ENCODE measurements around the gene DOCK10. TPM values are rescaled to one million over a fixed set of nuclear protein-coding genes. Genes with fewer than 3 reads are reported as not detected.

Gene DOCK10
- total and polyA plus RNA-seq, 10 of the 15 experiments (the other 5 are each of a cell fraction or from before 2014, with no cell fraction given), result 16.9 to 120 (median 85.5) TPM

DNA sequence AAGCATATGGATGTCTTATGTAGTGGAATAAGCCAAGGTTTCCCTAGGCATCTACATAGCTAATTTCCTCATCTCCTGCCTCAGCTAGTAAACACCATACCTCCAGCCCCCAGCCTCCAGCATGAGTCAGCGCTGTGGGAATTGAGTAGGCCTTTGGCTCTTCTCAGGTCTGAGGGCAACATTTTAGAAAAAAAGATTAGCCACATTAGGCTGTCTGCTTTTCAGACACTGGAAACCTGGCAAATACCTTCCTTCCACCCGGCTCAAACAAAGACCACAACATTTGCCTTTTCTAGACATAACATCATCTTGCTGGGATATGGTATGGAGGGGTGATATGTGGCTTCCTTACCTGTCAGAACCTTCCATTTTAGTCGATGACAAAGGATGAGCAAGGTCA lies 320.0 kb downstream of the DOCK10 start (continued):
- no peak for TF ChIP-seq EP300 (IDR thresholded peaks at IDR 0.05; ENCODE audit: borderline replicate concordance in 1 of 2, control insufficient read depth in 1 of 2, low read depth in 2 of 2, low read length in 2 of 2)

DNA sequence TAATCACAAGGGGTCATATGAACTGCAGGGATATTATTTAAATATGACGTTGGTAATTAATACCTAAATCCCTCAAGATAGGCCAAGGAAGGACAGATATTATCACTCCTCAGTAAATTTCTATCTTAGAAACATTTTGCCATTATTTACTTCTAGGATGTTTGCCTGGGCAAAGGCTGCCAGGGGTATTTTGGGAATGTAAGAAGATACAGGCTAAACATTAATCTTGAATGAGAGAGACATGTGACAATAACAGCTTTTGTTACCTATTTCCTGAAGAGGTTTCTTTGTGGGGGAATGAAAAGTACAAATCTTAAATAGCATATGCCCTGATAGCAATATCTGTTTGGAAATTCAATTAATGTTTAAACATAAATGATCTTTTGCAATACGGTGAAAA lies 325.3 kb downstream of the DOCK10 start:
- in situ Hi-C loops (cut with MboI) (no loop called here), intact Hi-C loops (cut with micrococcal nuclease; ENCODE audit: unreplicated experiment) (no loop called here)
- Histone ChIP-seq H2AFZ (ENCODE audit: control insufficient read depth, low read depth, low read length) (no peak overlapping the region), H3K27me3 (replicated peaks in 1 of 2; ENCODE audit: control insufficient read depth in 2 of 2, insufficient read depth in 2 of 2, low read length in 1 of 2) (no peaks in the 10 kb centered on the region), H3K4me1 (ENCODE audit: control insufficient read depth, insufficient read depth, low read length) (no peaks in the 10 kb centered on the region), H3K79me2 (ENCODE audit: control insufficient read depth, insufficient read depth, low read length) (no peaks in the 10 kb centered on the region), H4K20me1 (ENCODE audit: control insufficient read depth, insufficient read depth) (no peaks in the 10 kb centered on the region), H3K9me3 (replicated peaks; ENCODE audit: control insufficient read depth, insufficient read depth, low read length) (no peaks in the 10 kb centered on the region), H3K36me3 (ENCODE audit: control insufficient read depth in 2 of 2, insufficient read depth in 2 of 2, low read length in 1 of 2) (no peaks in the 10 kb centered on the region), H3K9ac (ENCODE audit: control insufficient read depth, insufficient read depth, low read length) (no peak overlapping the region), H3K27ac (ENCODE audit: control insufficient read depth, insufficient read depth) (no peak overlapping the region), H3K4me2 (ENCODE audit: control insufficient read depth, insufficient read depth) (no peak overlapping the region), H3K4me3 (no peak overlapping the region)
- ChIA-PET RAD21 (ENCODE audit: unreplicated experiment) (no interaction called here), POLR2A (no interaction called here), CTCF (no interaction called here), SMC1A (ENCODE audit: uncharacterized antibody, unreplicated experiment) (interaction anchor here (1.1 kb wide), 1 partner anchor 66 kb away, joined by 3 read pairs; no protein-coding TSS in a partner anchor)
- FAIRE-seq, result no peak
- DNase-seq (ENCODE audit: low read depth, low spot score), result no peak
- TF ChIP-seq MEF2B (IDR thresholded peaks at IDR 0.05; ENCODE audit: partially characterized antibody, poor library complexity, severe bottlenecking), result no peak
- TF ChIP-seq, protein P1, sequence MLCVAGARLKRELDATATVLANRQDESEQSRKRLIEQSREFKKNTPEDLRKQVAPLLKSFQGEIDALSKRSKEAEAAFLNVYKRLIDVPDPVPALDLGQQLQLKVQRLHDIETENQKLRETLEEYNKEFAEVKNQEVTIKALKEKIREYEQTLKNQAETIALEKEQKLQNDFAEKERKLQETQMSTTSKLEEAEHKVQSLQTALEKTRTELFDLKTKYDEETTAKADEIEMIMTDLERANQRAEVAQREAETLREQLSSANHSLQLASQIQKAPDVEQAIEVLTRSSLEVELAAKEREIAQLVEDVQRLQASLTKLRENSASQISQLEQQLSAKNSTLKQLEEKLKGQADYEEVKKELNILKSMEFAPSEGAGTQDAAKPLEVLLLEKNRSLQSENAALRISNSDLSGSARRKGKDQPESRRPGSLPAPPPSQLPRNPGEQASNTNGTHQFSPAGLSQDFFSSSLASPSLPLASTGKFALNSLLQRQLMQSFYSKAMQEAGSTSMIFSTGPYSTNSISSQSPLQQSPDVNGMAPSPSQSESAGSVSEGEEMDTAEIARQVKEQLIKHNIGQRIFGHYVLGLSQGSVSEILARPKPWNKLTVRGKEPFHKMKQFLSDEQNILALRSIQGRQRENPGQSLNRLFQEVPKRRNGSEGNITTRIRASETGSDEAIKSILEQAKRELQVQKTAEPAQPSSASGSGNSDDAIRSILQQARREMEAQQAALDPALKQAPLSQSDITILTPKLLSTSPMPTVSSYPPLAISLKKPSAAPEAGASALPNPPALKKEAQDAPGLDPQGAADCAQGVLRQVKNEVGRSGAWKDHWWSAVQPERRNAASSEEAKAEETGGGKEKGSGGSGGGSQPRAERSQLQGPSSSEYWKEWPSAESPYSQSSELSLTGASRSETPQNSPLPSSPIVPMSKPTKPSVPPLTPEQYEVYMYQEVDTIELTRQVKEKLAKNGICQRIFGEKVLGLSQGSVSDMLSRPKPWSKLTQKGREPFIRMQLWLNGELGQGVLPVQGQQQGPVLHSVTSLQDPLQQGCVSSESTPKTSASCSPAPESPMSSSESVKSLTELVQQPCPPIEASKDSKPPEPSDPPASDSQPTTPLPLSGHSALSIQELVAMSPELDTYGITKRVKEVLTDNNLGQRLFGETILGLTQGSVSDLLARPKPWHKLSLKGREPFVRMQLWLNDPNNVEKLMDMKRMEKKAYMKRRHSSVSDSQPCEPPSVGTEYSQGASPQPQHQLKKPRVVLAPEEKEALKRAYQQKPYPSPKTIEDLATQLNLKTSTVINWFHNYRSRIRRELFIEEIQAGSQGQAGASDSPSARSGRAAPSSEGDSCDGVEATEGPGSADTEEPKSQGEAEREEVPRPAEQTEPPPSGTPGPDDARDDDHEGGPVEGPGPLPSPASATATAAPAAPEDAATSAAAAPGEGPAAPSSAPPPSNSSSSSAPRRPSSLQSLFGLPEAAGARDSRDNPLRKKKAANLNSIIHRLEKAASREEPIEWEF (IDR thresholded peaks at IDR 0.05; ENCODE audit: insufficient replicate concordance, low read depth, low read length), result no peak
- TF ChIP-seq USF2 (IDR thresholded peaks at IDR 0.05; ENCODE audit: borderline replicate concordance, low read depth, low read length), result no peak
- WGBS (ENCODE audit: insufficient coverage, insufficient replicate concordance, low lambda C conversion rate, missing lambda C conversion rate), result 35% methylated on average over 2 of the region's 2 CpGs
- no TSS peak for BruUV-seq (replicated peaks)
- ATAC-seq, result no peak
